ENCODE results near the gene PARP2. TPM values are rescaled to one million over a fixed set of nuclear protein-coding genes. Genes with fewer than 3 reads are reported as not detected.

Gene PARP2
- total and polyA plus RNA-seq, 2 donors (not counting 1 experiment from before 2014, with no cell fraction given): 17.0 to 22.4 TPM

DNA sequence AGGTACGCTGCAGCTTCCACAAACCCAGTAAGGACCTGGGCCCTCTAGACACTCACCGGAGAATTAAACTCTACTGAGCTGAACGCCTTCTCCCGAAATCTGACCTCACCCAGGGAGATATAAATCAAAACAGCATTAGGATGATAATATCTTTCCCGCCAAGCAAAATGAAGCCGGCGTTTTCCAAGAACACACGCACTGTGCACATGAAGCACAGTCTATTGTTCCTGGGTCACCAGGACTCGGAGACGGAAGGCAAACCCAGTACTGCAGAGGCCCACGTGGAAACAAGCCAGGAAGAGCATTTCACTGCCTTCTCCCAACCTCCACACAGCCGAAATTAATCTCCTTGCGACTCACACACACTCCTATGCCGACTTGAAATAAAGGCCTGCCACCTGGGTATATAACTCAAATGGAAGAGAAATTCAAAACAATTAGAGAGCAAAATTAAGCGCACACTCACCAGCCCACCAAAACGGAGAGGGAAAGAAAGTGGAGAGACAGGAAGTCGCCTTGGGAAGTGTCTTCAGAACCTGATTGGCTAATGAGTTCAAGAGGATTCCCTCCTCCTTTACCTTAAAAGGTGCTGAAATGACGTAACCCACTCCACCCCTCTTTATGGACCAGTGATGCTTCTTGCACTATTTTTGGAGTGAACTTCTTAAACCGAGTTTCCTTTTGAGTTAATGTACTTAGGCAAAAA, 10.5 kb upstream of the PARP2 start, which contains the start of gene CCNB1IP1:
TSS of gene CCNB1IP1 (minus strand) at position 492 of the 706 bp plus-strand sequence. CDS start 16,756 bp downstream, outside the sequence.
- 0% methylated on average over 11 of the region's 19 CpGs for WGBS (ENCODE audit: insufficient coverage)
- Histone ChIP-seq H3K9ac (ENCODE audit: low read length) (peak within 1 kb of the TSS; percentile 80), H3K27me3 (replicated peaks in 1 of 4; ENCODE audit: control extremely low read depth in 1 of 4, control insufficient read depth in 3 of 4, insufficient read depth in 4 of 4, low read length in 3 of 4) (no peaks in the 10 kb centered on the region), H3K79me2 (ENCODE audit: control insufficient read depth, insufficient read depth, low read length) (peaks cover 45% of the 10 kb centered on the region), H4K20me1 (ENCODE audit: control insufficient read depth, insufficient read depth, low read length, poor library complexity, severe bottlenecking) (no peaks in the 10 kb centered on the region), H3K27ac (ENCODE audit: low read length in 2 of 2) (peak within 1 kb of the TSS; percentile 54 to 78), H3K4me2 (replicated peaks; ENCODE audit: low read depth, low read length, poor library complexity, severe bottlenecking) (peak within 1 kb of the TSS; percentile 72), H3K4me1 (ENCODE audit: control insufficient read depth in 2 of 2, insufficient read depth in 2 of 2, low read length in 2 of 2) (peaks cover 13 to 18% of the 10 kb centered on the region in 2 donors), H3K4me3 (ENCODE audit: control extremely low read depth in 1 of 5, extremely low read depth in 1 of 5, insufficient read depth in 1 of 5, low read depth in 2 of 5, low read length in 4 of 5) (peak within 1 kb of the TSS; percentile 54 to 100 (median 93)), H2AFZ (ENCODE audit: insufficient read depth, low read depth, low read length, poor library complexity, severe bottlenecking) (peak within 1 kb of the TSS; percentile 73), H3K36me3 (replicated peaks in 1 of 2; ENCODE audit: control extremely low read depth in 1 of 2, control insufficient read depth in 1 of 2, extremely low read depth in 1 of 2, insufficient read depth in 2 of 2, low read length in 1 of 2) (peaks cover 2 to 5% of the 10 kb centered on the region in 2 experiments), H3K9me3 (ENCODE audit: control extremely low read depth in 1 of 3, control insufficient read depth in 2 of 3, insufficient read depth in 1 of 3, low read length in 2 of 3) (no peaks in the 10 kb centered on the region)
- Mint-ChIP-seq H3K9me3 (ENCODE audit: insufficient read depth) (no peaks in the 10 kb centered on the region), H3K27me3 (no peaks in the 10 kb centered on the region), H3K4me1 (peaks cover 35% of the 10 kb centered on the region), H3K27ac (peak within 1 kb of the TSS; percentile 93), H3K4me3 (peak within 1 kb of the TSS; percentile 99)
- TF ChIP-seq, protein P1, sequence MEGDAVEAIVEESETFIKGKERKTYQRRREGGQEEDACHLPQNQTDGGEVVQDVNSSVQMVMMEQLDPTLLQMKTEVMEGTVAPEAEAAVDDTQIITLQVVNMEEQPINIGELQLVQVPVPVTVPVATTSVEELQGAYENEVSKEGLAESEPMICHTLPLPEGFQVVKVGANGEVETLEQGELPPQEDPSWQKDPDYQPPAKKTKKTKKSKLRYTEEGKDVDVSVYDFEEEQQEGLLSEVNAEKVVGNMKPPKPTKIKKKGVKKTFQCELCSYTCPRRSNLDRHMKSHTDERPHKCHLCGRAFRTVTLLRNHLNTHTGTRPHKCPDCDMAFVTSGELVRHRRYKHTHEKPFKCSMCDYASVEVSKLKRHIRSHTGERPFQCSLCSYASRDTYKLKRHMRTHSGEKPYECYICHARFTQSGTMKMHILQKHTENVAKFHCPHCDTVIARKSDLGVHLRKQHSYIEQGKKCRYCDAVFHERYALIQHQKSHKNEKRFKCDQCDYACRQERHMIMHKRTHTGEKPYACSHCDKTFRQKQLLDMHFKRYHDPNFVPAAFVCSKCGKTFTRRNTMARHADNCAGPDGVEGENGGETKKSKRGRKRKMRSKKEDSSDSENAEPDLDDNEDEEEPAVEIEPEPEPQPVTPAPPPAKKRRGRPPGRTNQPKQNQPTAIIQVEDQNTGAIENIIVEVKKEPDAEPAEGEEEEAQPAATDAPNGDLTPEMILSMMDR (IDR thresholded peaks at IDR 0.05): no peak
- no peak for TF ChIP-seq EZH2 (IDR thresholded peaks at IDR 0.05; ENCODE audit: borderline replicate concordance, insufficient read depth, low read depth, low read length, poor library complexity, severe bottlenecking)
- POLR2A ChIA-PET: interaction anchor here (0.6 to 2.8 kb wide), 3 partner anchors 9 to 318 kb away, joined by 4 to 19 read pairs (median 4); partner anchors contain the start of gene PARP2
- ATAC-seq (ENCODE audit: low read depth): peak; percentile 99
- DNase-seq: peak; percentile 83
- CTCF ChIA-PET: interaction anchor here (0.6 to 10.4 kb wide), 5 partner anchors 10 to 281 kb away, joined by 4 to 215 read pairs (median 5); partner anchors contain the start of gene PARP2
- intact Hi-C loops (cut with micrococcal nuclease): loop anchor here (1.0 kb wide), 1 partner anchor 10 kb away; the partner anchor contains the start of gene PARP2

Measured in B cell (primary cell).